WTC11 (cell line): ENCODE data around the gene CHPF2. TPM values are rescaled to one million over a fixed set of nuclear protein-coding genes. Genes with fewer than 3 reads are reported as not detected.

Experiments used
- ATAC-seq: fragments of 200-7000 bp; cut with Tn5 transposase; 2 replicates; pipeline ENCODE4 v1.10.0; 2021; ENCODE audit warnings: mild to moderate bottlenecking, moderate library complexity
- CTCF ChIA-PET: fragments of 300-600 bp; sonication (Branson Sonifier 250); formaldehyde crosslinking; loops from one replicate; lab custom pipeline; 2021; ENCODE audit warnings: antibody characterized with exemption; lab: Charles Lee
- POLR2A ChIA-PET: fragments of 350-600 bp; sonication (Branson Sonifier 250); formaldehyde crosslinking; loops from one replicate; lab custom pipeline; 2021; ENCODE audit warnings: antibody characterized with exemption; lab: Charles Lee
- DNase-seq: peaks from one replicate; pipeline ENCODE4 v3.0.0; 2021; ENCODE audit warnings: low spot score
- H3K27ac Mint-ChIP-seq: 2 replicates; pipeline ENCODE4 v1.8.0; 2021; ENCODE audit warnings: mixed read lengths
- H3K27me3 Mint-ChIP-seq: 2 replicates; pipeline ENCODE4 v1.8.0; 2021; ENCODE audit warnings: low read depth, mild to moderate bottlenecking, moderate library complexity, mixed read lengths
- H3K36me3 Mint-ChIP-seq: 2 replicates; pipeline ENCODE4 v1.8.0; 2021; ENCODE audit warnings: mixed read lengths
- H3K4me1 Mint-ChIP-seq: 2 replicates; pipeline ENCODE4 v1.8.0; 2022; ENCODE audit warnings: mixed read lengths
- H3K4me3 Mint-ChIP-seq: 2 replicates; pipeline ENCODE4 v1.8.0; 2021; ENCODE audit warnings: mild to moderate bottlenecking, moderate library complexity, mixed read lengths
- H3K9me3 Mint-ChIP-seq: 2 replicates; pipeline ENCODE4 v1.8.0; 2021; ENCODE audit warnings: mixed read lengths
- AFF4 ChIP-seq: sonication (generic); formaldehyde crosslinking; IDR thresholded peaks from 2 replicates; pipeline ENCODE4 v1.8.1; 2023; ENCODE audit warnings: mild to moderate bottlenecking, missing genetic modification reagents, borderline replicate concordance
- ATF3 ChIP-seq: sonication (generic); formaldehyde crosslinking; conservative IDR thresholded peaks from 2 replicates; pipeline ENCODE4 v1.8.1; 2022; ENCODE audit warnings: mild to moderate bottlenecking, missing genetic modification reagents
- ATF6 ChIP-seq: sonication (generic); formaldehyde crosslinking; IDR thresholded peaks from 2 replicates; pipeline ENCODE4 v1.8.1; 2023; ENCODE audit warnings: mild to moderate bottlenecking, missing genetic modification reagents
- CTCF ChIP-seq: fragments of 200-600 bp; IDR thresholded peaks from 2 replicates; pipeline ENCODE4 v1.8.0; 2022; ENCODE audit warnings: antibody characterized with exemption
- ERG ChIP-seq: fragments of 250-450 bp; sonication (Bioruptor Pico); IDR thresholded peaks from 2 replicates; pipeline ENCODE4 v1.8.0; 2021; ENCODE audit warnings: mild to moderate bottlenecking
- ETV6 ChIP-seq: sonication (generic); formaldehyde crosslinking; IDR thresholded peaks from 2 replicates; pipeline ENCODE4 v1.8.1; 2022; ENCODE audit warnings: mild to moderate bottlenecking, missing genetic modification reagents
- FOXJ3 ChIP-seq: sonication (generic); formaldehyde crosslinking; IDR thresholded peaks from 2 replicates; pipeline ENCODE4 v1.9.0; 2021; ENCODE audit warnings: missing genetic modification reagents, mild to moderate bottlenecking, borderline replicate concordance
- GTF2I ChIP-seq: fragments of 250-450 bp; sonication (Bioruptor Pico); conservative IDR thresholded peaks from 2 replicates; pipeline ENCODE4 v1.4.0; 2021; ENCODE audit warnings: mild to moderate bottlenecking
- MLX ChIP-seq: sonication (generic); formaldehyde crosslinking; IDR thresholded peaks from 2 replicates; pipeline ENCODE4 v1.8.1; 2023; ENCODE audit warnings: mild to moderate bottlenecking, missing genetic modification reagents, moderate library complexity
- MXD4 ChIP-seq: fragments of 250-450 bp; sonication (Bioruptor Pico); IDR thresholded peaks from 2 replicates; pipeline ENCODE4 v1.8.0; 2021; ENCODE audit warnings: mild to moderate bottlenecking, moderate library complexity, borderline replicate concordance
- NR3C1 ChIP-seq: sonication (generic); formaldehyde crosslinking; conservative IDR thresholded peaks from 2 replicates; pipeline ENCODE4 v1.8.1; 2023; ENCODE audit warnings: low read depth, mild to moderate bottlenecking, missing genetic modification reagents
- SMAD4 ChIP-seq: sonication (generic); formaldehyde crosslinking; IDR thresholded peaks from 2 replicates; pipeline ENCODE4 v1.8.0; 2022; ENCODE audit warnings: mild to moderate bottlenecking, missing genetic modification reagents
- TEAD4 ChIP-seq: sonication (generic); formaldehyde crosslinking; IDR thresholded peaks from 2 replicates; pipeline ENCODE4 v1.8.0; 2022; ENCODE audit warnings: mild to moderate bottlenecking, missing genetic modification reagents
- USF1 ChIP-seq: sonication (generic); formaldehyde crosslinking; IDR thresholded peaks from 2 replicates; pipeline ENCODE4 v1.8.0; 2022; ENCODE audit warnings: mild to moderate bottlenecking, missing genetic modification reagents
- ZNF425 ChIP-seq: fragments of 250-450 bp; sonication (Bioruptor Pico); conservative IDR thresholded peaks from 2 replicates; pipeline ENCODE4 v1.9.0; 2021; ENCODE audit warnings: mild to moderate bottlenecking
- ZNF532 ChIP-seq: fragments of 250-450 bp; sonication (Bioruptor Pico); IDR thresholded peaks from 2 replicates; pipeline ENCODE4 v1.9.0; 2021; ENCODE audit warnings: mild to moderate bottlenecking, borderline replicate concordance
- ZNF671 ChIP-seq: fragments of 250-450 bp; sonication (Bioruptor Pico); IDR thresholded peaks from 2 replicates; pipeline ENCODE4 v1.8.0; 2021; ENCODE audit warnings: mild to moderate bottlenecking
- total RNA-seq: library from RNA; stranded (reverse); gene quantifications from 3 replicates; pipeline ENCODE4 v1.2.3, GENCODE V29; 2021

Gene CHPF2
- total RNA-seq, 1 experiment from 2014 or later = 30.7 TPM

- no peak for TF ChIP-seq ATF3 (CRISPR knock-in tag)
- no peak for TF ChIP-seq ATF6
- no peak for TF ChIP-seq SMAD4
- TF ChIP-seq ETV6 (CRISPR knock-in tag) = no peak
Measured at GRCh38 chr7:151202836-151203235, 29.4 kb upstream of the CHPF2 start (continued).

- Mint-ChIP-seq H3K27me3 (peaks cover 7% of the 10 kb centered on the region), H3K27ac (no peak overlapping the region), H3K36me3 (no peaks in the 10 kb centered on the region), H3K4me3 (no peak overlapping the region), H3K9me3 (no peaks in the 10 kb centered on the region), H3K4me1 (peaks cover 1% of the 10 kb centered on the region)
- ChIA-PET CTCF (no interaction called here), POLR2A (no interaction called here)
- DNase-seq = no peak
- ATAC-seq = no peak
- TF ChIP-seq AFF4 (no peak), NR3C1 (CRISPR knock-in tag) (no peak), CTCF (no peak), USF1 (CRISPR knock-in tag) (no peak), ZNF532 (CRISPR knock-in tag) (no peak), FOXJ3 (CRISPR knock-in tag) (no peak), ZNF425 (CRISPR knock-in tag) (no peak), MLX (no peak), ZNF671 (CRISPR knock-in tag) (no peak), ERG (no peak), TEAD4 (no peak), GTF2I (CRISPR knock-in tag) (no peak), MXD4 (CRISPR knock-in tag) (no peak)
Measured at GRCh38 chr7:151204383-151205032, 27.8 kb upstream of the CHPF2 start.
